ENCODE measurements around the gene NXPH2. TPM values are rescaled to one million over a fixed set of nuclear protein-coding genes. Genes with fewer than 3 reads are reported as not detected.
A peak's percentile ranks its signal among the peaks of the same experiment; 100 is the strongest.

Gene NXPH2
- total and polyA plus RNA-seq, 2 of the 13 experiments (the other 11 are each of a cell fraction or from before 2014, with no cell fraction given) = not detected

GRCh38 chr2:138827426-138828054 is 47.4 kb upstream of the NXPH2 start (continued):
- TF ChIP-seq ARID5B (CRISPR knock-in tag; IDR thresholded peaks at IDR 0.05) = peak; percentile 20; the same call in 1 of the 2 replicates
- TF ChIP-seq STAG1 (CRISPR knock-in tag; IDR thresholded peaks at IDR 0.05) = peak; percentile 93
- TF ChIP-seq SMAD3 (CRISPR knock-in tag; IDR thresholded peaks at IDR 0.05) = 0 out of 2 replicates have a peak, but pooled peaks have one; percentile 26
- 0 out of 2 replicates have a peak, but pooled peaks have one; percentile 41 for TF ChIP-seq MIER2 (CRISPR knock-in tag; IDR thresholded peaks at IDR 0.05)
- 0 out of 4 replicates have a peak, but pooled peaks of 1 of the 2 experiments have one; percentile 24 for TF ChIP-seq KLF16 (CRISPR knock-in tag; IDR thresholded peaks at IDR 0.05)
- no peak for TF ChIP-seq TBP (CRISPR knock-in tag; IDR thresholded peaks at IDR 0.05)
- peak; percentile 77 for TF ChIP-seq SMC3 (IDR thresholded peaks at IDR 0.05; ENCODE audit: low read length)
- TF ChIP-seq ZNF496 (CRISPR knock-in tag; IDR thresholded peaks at IDR 0.05; ENCODE audit: insufficient replicate concordance) = no peak
- no peak for TF ChIP-seq BATF2 (CRISPR knock-in tag; IDR thresholded peaks at IDR 0.05)
- TF ChIP-seq FOXA1 (IDR thresholded peaks at IDR 0.05) = no peak
- TF ChIP-seq FOXA1 (CRISPR knock-in tag; IDR thresholded peaks at IDR 0.05) = peak; percentile 52

All from HepG2 (cell line).